ENCODE results near the gene ADCY10.

DNA sequence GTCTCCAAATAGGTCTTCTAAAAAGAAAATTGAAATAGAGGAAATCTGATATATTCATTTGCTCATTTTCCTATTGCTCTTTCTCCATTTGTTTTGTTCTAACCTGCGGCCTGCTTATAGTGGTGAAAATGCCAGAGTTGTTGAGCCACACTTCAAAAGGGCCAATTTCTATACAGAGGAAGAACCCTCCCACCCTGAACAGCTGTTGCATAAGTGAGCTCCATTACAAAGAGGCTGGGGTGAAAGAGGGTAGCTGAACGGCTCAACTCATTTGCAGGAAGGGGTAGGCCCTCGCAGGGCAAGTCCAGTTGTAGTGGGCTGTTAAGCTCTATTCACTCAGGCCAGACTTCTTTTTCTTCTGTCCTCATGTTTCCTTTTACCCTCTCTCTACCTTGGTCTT, 8.8 kb downstream of the ADCY10 start:
- TF ChIP-seq CTCF (IDR thresholded peaks at IDR 0.05 in 4 of 5, conservative IDR thresholded peaks at IDR 0.05 in 1 of 5) (no peak), POLR2A (IDR thresholded peaks at IDR 0.05) (no peak)

Measured in gastrocnemius medialis (tissue), 4 donors.